NB4 (cell line): ENCODE data around the gene GOPC.

Experiments used
- DNase-seq: peaks from one replicate; pipeline ENCODE4 v3.0.0; 2010; ENCODE audit warnings: low read depth
- H3K4me3 ChIP-seq: one replicate; pipeline ENCODE4 v1.5.1; 2011; ENCODE audit warnings: mild to moderate bottlenecking, low read depth, low read length, moderate library complexity
- MYC ChIP-seq: IDR thresholded peaks from 2 replicates; pipeline ENCODE4 v1.6.1; 2011; ENCODE audit warnings: low read depth, low read length
- POLR2A ChIP-seq: IDR thresholded peaks from 2 replicates; pipeline ENCODE4 v1.6.1; 2011; ENCODE audit warnings: mild to moderate bottlenecking; ENCODE audit not compliant: insufficient read length; ENCODE audit errors: extremely low read depth
- TF ChIP-seq, protein P1 (sequence below): IDR thresholded peaks from 2 replicates; pipeline ENCODE4 v1.6.1; 2011; ENCODE audit warnings: low read depth, low read length
- TF ChIP-seq, protein P2 (sequence below): IDR thresholded peaks from one replicate; pipeline ENCODE4 v1.5.1; 2012; ENCODE audit warnings: low read depth, low read length

The GOPC gene

DNA sequence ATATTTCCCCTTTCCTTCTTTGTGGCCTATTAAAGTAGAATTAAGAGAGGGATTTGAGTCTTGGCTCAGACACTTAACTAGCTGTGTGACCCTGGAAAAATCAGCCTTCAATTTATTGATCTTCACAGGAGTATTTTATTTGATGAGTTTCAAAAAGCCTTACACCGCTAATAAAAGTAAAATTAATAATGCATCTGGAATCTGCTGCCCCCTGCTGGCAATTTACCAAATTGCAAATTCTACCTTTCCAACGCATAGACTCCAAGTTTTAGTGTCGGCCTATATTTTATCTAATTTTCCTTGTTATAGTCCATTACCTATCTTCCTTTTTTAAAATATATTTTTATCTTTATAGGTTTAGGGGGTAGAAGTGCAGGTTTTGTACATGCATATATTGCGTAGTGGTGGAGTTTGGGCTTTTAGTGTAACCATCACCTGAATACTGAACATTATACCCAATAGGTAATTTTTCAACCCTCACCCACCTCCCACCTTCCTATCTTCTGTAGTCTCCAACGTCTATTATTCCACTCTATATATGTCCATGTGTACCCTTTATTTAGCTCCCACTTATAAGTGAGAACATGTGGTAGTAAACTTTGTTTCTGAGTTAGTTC, 46.3 kb downstream of the GOPC start:
- TF ChIP-seq, protein P1, sequence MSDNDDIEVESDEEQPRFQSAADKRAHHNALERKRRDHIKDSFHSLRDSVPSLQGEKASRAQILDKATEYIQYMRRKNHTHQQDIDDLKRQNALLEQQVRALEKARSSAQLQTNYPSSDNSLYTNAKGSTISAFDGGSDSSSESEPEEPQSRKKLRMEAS: no peak
- TF ChIP-seq, protein P2, sequence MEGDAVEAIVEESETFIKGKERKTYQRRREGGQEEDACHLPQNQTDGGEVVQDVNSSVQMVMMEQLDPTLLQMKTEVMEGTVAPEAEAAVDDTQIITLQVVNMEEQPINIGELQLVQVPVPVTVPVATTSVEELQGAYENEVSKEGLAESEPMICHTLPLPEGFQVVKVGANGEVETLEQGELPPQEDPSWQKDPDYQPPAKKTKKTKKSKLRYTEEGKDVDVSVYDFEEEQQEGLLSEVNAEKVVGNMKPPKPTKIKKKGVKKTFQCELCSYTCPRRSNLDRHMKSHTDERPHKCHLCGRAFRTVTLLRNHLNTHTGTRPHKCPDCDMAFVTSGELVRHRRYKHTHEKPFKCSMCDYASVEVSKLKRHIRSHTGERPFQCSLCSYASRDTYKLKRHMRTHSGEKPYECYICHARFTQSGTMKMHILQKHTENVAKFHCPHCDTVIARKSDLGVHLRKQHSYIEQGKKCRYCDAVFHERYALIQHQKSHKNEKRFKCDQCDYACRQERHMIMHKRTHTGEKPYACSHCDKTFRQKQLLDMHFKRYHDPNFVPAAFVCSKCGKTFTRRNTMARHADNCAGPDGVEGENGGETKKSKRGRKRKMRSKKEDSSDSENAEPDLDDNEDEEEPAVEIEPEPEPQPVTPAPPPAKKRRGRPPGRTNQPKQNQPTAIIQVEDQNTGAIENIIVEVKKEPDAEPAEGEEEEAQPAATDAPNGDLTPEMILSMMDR: peak; percentile 59
- peak; percentile 53 for DNase-seq
- no peak overlapping the region for H3K4me3 ChIP-seq

DNA sequence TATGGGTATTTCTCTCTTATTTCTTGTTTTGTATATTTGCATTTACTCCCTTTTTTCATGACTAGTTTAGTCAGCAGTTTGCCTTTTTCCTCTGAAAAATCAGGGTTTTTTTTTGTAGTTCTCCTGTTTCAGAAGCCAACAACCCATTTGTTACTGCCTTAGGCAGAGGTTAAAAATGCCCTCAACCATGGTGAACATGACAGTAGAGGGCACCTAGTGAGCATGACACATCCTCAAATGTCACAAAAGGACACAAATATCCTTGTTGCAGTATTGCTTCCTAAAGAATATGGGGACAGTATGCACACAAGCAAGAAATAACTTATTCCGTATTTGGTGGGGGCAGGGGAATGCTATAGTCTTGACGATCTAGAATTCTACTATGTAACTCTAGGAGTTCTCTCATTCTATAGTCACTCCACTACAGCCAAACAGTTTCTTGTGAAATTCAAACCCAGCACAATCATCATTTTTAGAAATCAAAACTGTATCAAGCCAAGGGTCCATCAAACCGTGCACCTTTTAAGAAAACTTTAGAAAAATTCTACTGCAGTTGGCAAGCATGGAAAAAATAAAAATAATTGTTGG, 47.0 kb downstream of the GOPC start:
- DNase-seq: peak; percentile 29
- no peak overlapping the region for H3K4me3 ChIP-seq
- TF ChIP-seq, protein P1: no peak
- no peak for TF ChIP-seq POLR2A
- TF ChIP-seq MYC: no peak
- TF ChIP-seq, protein P2: no peak

DNA sequence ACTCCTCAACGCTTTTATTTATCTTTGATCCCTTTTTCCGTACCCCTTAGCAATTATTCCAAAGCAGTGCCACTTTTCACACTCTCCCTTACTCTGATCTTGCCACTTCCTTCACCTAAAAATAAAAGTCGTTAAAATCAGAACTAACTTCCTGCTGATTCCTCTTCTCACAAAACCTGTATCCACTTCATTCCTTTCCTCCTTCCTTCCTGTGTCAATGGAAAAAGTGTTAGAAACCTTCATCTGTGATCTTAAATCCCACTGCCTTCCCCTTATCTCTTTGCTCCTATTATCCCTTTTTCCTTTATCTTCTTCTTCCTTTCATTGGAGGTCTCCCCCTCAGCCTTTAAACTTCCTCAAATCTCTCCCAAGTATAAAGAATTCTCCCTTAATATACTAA, 49.2 kb downstream of the GOPC start:
- no peak for TF ChIP-seq POLR2A
- TF ChIP-seq, protein P1: no peak
- TF ChIP-seq MYC: no peak
- TF ChIP-seq, protein P2: no peak
- no peak for DNase-seq
- no peak overlapping the region for H3K4me3 ChIP-seq

DNA sequence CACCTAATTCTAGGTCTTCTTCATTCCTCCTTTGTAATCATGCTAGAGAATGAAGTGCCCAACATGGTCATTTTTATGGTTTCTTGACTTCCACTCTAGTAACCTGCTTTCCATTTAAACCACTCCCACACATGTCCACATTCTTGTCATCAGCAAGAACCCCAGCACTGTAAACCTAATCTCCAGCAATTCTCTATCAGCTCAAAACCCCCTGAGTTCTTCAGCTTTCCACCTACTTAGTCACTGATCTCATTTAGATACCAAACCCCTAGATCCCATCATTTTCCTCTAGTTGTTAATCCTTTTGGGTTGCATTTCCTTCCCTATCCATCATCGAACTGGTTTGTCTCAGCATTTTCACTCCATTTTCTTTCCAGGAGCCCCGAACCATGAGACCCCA, 49.7 kb downstream of the GOPC start:
- TF ChIP-seq, protein P2: no peak
- TF ChIP-seq MYC (no peak), POLR2A (no peak)
- TF ChIP-seq, protein P1: no peak
- no peak overlapping the region for H3K4me3 ChIP-seq
- DNase-seq: no peak

DNA sequence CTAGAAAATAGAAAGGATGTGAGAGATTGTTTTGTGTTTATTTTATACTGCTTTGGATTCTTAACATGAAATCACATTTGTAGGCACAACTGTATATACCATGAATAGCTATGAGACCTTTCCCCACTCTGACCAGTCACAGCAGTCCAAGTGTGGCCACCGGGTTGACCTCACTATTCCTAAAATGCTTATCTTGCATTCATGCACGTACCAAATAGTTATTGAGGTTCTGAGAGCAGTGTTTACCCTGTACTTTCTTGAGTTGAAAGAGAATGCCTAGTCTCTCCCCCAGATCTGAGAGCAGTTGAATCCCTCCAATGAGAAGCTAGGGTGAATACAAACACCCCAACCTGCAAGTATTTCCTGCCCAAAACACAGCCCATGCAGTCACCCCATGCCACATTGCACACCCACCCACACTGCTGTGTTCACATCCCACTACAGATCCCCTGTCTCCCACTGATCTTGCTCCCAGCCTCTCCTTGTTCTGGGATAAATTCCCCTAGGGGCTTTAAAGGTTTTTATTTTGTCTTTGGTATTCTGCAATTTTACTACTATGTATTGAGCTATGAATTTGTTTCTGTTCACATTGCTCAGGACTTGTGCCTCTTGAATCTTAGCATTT, 51.6 kb downstream of the GOPC start:
- no peak overlapping the region for H3K4me3 ChIP-seq
- no peak for TF ChIP-seq POLR2A
- no peak for TF ChIP-seq MYC
- TF ChIP-seq, protein P1: no peak
- TF ChIP-seq, protein P2: no peak
- DNase-seq: no peak
